Activated CD4-positive, alpha-beta T cell treated with anti-CD3 and anti-CD28 coated beads, Interleukin-2, amount 50 U/mL, for 4 hours (primary cell): ENCODE measurements around the gene SLC34A3.

Experiments
- DNase-seq, 2 experiments: peaks; one replicate each; pipeline ENCODE4 v3.0.0-alpha.2; 2020

The SLC34A3 gene

DNA sequence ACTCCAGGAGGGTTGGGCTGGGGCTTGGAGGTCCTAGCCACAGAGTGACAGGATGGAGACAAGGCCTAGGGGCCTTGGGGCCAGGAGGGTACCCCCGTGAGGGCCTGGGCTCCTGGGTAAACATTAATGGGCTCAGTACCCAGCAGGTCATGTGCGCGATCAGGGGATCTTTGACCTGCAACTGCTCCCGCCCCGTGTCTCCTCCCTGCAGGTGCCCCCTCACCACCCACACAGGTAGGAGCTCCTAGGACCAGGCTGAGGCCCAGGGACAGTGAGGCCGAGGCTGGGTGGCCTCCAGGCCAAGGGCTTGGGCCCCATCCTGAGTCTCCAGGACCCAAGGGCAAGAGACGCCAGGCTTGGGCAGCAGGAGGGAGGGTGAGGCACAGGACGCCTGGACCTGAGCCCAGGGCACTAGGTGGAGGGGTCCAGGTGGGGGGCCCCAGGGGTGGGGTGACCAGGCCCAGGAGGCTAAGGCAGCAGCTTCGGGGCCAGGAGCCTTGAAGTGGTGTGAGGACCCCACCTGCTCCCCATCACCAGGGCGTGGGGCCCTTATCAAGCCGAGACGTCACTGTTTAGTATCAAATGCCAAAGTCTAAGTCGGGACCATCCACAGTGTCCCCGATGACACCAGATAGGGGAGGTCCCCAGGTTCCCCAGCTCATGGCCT, at the start of gene SLC34A3:
Gene SLC34A3 (plus strand): TSS at position 197 of the 667 bp plus-strand sequence. CDS start 802 bp downstream, outside the sequence.
- no peak for DNase-seq

DNA sequence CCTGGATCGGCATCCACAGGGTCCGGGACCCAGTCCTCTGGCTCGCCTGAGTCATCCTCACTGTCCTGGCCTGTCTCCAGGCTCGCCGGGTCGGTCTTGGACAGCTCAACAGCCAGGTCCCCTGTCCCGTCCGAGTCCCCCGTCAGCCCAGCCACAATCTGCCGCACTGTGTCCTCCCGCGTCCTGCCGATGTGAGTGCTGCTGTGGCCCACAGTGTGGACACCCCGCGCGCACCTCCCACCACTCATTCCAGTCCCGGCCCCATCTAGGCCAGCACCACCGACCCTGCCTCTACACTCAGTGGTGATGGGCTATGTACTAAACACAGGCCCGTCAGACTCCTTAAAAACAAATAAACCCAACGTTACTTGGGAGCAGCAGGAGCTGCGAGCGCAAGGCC, 49.0 kb upstream of the SLC34A3 start:
- DNase-seq = no peak

GRCh38 chr9:137182836-137183235, 47.9 kb upstream of the SLC34A3 start:
- no peak for DNase-seq

DNA sequence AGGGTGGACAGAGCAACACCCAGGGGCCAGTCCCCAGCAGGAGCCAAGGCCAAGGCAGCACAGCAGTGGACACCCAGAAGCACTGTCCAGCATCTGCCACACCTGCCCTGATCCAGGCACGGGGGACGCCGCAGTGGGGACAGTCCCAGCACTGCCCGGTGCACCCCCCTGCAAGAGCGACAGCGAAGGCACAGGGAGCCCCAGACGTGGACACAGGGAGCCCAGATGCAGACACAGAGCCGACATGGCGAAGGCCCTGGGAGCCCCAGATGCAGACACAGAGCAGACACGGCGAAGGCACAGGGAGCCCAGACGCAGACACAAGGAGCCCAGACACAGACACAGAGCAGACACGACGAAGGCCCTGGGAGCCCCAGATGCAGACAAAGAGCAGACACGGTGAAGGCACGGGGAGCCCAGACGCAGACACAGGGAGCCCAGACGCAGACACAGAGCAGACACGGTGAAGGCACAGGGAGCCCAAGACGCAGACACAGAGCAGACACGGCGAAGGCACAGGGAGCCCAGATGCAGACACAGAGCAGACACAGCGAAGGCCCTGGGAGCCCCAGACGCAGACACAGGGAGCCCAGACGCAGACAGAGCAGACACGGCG, 46.6 kb upstream of the SLC34A3 start:
- no peak for DNase-seq

DNA sequence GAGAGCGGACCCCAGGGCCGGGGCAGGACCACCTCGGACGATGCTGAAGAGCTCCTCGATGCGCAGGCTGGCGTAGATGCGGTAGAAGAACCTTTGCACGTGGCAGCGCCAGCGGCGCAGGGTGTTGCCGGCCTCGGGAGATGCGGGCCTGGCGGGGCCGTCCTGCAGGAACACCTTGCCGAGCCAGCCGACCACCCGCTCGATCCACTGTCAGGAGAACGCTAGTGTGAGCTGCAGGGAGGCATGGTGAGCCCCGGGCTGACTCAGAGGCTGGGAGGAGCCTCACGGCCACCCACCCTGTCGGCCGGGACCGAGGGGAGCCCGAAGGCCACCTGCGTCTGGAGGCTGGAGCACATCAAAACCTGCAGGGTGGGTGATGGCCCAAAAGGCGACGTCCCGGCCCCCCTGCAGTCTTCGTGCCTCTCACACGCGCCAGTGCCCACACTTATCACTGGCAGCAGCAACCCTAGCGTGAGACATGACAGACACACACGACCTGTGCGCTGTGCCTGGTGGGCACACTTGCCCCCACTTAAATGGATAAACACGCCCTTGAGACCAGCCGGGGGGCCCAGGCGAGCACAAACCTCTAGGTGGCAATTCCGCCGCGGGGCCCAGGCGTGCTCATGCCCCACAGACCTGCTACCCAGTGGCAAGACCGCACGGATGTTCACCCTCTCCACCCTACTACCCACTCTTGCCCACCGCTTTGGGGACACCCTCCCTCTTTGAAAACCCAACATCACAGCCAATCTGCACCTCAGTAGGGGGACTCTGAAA, 45.6 kb upstream of the SLC34A3 start:
- DNase-seq = no peak

GRCh38 chr9:137185921-137186320, 44.8 kb upstream of the SLC34A3 start:
- no peak for DNase-seq

DNA sequence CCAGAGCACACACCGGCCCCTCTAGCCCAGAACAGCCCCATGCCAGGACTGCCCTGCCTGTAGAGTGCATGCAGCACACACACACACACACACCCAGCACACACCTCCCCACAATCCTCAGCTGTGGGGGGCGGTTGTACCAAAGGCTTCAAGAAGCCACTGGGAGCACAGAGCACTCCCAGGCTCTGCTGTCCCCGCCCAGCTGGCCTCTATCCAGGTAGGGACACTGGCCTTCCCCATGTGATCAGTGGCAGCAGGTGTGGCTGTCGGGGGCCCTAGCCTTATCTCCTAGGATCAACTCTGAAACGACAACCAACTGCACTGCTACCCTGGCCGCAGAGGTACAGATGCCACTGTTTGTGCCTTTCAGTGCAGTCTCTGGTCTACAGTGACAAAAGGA, 44.3 kb upstream of the SLC34A3 start:
- no peak for DNase-seq

GRCh38 chr9:137187386-137187785, 43.3 kb upstream of the SLC34A3 start:
- DNase-seq = no peak

GRCh38 chr9:137188086-137188489, 42.6 kb upstream of the SLC34A3 start:
- DNase-seq = no peak

DNA sequence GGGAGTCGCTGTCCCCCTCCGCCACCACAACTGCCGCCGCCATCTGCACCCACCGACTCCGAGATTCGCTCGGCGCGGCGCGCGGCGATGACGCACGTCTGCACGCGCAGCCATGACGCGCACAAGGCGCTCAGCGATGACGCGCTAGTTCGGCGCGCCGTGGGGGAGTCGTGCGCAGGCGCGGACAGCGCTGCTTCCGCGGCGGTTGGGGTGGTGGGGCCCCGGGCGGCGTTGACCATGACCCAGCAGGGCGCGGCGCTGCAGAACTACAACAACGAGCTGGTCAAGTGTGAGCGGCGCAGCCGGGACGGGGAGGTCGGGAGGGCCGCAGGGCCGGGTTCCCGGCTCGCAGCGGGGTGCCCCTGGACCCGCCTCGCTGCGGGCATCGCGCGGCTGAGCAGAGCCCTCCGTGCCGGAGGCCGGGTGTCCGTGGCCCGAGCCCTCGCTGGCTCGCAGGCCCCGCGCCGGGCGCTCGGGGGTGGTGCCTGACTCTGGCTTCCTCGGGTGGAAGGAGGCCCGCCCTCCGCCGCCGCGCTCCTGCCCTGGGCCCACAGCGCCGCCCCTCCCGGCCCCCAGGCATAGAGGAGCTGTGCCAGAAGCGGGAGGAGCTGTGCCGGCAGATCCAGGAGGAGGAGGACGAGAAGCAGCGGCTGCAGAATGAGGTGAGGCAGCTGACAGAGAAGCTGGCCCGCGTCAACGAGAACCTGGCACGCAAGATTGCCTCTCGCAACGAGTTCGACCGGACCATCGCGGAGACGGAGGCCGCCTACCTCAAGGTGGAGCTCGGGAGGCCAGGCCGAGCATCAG, 42.0 kb upstream of the SLC34A3 start, which contains the start of the genes ANAPC2 and SSNA1:
Gene ANAPC2 (minus strand): TSS at position 71 of the 807 bp plus-strand sequence. CDS start 28 bp downstream, at position 43.
Gene SSNA1 (plus strand): TSS at position 187 of the 807 bp plus-strand sequence. CDS start 51 bp downstream, at position 238.
- DNase-seq = peak; percentile 86 to 87

DNA sequence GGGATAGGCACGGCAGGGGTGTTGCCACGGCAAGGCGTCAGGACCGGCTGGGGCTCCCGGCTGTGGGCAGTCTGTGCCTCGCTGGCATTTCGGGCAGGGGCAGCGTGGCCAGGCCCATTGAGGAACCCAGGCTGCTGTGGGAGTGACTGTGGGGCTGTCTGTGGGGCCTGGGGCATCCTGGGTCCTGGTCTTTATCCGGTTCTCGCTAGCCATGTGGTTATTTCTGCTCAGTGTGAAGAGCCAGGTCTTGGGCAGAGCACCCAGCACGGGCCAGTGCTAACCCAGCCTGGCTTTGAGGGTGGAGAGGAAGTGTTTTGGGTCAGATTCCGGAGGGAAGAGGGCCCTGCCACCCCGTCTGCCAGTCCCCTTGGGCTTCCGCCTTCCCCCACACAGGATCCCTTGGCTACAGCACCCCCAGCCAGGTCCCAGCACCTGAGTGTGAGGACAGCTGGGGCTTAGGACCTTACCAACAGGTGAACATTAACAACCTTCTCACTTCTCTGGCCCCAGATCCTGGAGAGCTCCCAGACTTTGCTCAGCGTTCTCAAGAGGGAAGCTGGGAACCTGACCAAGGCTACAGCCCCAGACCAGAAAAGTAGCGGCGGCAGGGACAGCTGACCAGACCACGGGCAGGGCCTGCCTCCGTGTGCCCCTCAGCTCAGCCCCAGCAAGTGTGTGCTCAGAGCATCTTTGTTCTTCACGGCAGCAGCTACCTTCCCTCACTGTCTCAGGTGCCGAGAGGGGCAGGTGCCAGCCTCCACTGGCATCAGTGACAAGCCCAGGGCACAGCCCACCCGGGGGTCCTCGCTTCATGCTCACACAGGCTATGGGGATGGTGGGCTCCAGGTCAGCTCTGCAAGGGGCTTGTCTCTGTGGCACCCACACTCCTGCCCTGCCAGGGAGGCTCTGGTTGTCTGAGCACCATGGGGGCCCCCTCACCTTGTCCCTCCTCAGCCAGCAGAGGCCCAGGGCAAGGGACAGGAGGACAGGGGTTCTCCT, 41.1 kb upstream of the SLC34A3 start:
- DNase-seq = no peak

- DNase-seq = no peak
Measured at GRCh38 chr9:137190315-137190856, 40.3 kb upstream of the SLC34A3 start.

GRCh38 chr9:137191245-137191644, 39.5 kb upstream of the SLC34A3 start:
- no peak for DNase-seq

DNA sequence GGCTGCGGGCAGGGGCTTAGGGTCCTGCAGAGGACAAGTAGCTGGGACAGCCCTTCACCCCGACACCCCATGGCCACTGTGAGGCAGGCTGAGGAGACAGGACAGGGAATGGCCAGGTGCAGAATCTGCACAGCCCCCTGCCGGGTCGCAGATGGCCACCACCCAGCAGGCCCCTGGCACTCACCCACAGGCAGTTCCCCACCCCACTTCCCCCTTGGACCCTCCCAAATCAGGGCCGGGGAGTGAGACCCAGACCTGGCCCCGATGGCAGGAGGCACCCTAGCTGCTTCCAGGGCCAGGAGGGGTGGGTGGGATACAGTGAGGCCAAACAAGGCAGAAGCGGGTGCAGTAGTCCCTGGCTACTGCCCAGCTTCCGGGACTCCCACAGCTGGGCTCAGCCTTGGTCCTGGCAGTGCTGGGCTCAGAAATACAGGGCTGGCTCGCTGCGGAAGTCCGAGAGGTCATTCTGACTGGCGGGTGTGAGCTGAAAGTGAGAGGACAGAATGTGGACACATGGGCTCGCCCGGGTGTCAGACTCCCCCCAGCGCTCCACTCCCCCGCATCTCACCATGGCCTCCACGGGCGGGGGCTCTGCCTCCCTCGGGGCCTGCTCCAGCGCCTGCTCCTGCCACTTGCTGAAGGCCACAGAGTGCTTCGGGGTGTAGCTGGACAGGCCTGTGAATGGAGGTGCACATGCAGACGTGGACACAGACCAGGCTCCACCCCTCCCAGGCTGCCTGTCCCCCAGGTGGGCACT, 38.8 kb upstream of the SLC34A3 start:
- no peak for DNase-seq

DNA sequence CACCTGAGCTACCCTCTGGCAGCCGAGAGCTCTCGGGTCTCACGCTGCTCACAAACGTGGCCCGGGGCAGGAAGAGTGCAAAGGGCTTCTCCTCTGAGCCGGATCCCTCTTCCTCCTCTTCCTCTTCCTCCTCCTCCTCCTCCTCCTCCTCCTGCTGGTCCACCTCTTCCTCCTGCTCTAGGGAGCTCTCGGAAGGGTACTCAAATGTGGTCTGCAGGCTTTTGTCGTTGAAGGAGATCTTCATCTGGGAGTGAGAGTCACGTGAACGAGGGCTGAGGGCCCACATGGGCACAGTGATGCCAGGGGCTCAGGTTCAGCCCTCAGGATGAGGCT, 38.3 kb upstream of the SLC34A3 start:
- DNase-seq = no peak

DNA sequence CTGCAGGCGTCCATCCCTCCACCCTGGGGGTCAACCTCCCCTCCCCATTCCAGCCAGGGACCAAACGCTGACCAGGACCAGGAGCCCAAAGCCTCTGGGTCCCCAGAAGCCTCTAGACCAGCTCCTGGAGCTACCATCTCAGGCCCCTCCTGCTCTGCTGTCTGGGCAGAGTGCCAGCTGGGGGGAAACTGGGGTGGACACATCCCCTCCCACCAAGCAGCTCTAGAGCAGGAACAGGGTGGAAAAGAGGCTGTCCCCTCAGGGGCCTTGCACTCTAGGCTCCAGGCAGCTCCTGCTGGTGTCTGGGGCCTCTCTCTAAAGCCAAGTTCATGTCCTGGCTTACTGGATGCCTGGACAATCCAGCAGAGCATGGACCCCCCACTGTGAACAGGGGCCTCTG, 37.8 kb upstream of the SLC34A3 start:
- no peak for DNase-seq

DNA sequence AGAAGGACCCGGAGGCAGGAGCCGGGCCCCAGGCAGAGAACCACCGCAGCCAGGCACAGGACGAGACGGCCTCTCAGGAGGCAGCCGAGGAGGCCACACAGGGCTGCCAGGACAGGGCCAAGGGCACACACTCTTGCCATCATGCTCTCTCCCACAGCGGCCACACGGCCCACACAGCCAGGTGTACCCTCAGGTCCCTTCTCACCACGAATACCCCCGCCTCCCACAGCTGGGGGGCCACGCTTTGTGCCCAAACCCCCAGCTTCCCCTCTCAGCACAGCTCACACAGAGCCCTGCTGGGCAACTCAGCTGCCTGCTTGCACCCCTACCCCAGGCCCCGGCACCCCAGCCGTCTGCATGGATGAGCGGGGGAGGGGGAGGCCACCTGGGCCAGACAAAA, 36.9 kb upstream of the SLC34A3 start:
- no peak for DNase-seq

- no peak for DNase-seq
Measured at GRCh38 chr9:137194388-137194787, 36.3 kb upstream of the SLC34A3 start.

- DNase-seq = no peak
Measured at GRCh38 chr9:137194909-137195308, 35.8 kb upstream of the SLC34A3 start.

DNA sequence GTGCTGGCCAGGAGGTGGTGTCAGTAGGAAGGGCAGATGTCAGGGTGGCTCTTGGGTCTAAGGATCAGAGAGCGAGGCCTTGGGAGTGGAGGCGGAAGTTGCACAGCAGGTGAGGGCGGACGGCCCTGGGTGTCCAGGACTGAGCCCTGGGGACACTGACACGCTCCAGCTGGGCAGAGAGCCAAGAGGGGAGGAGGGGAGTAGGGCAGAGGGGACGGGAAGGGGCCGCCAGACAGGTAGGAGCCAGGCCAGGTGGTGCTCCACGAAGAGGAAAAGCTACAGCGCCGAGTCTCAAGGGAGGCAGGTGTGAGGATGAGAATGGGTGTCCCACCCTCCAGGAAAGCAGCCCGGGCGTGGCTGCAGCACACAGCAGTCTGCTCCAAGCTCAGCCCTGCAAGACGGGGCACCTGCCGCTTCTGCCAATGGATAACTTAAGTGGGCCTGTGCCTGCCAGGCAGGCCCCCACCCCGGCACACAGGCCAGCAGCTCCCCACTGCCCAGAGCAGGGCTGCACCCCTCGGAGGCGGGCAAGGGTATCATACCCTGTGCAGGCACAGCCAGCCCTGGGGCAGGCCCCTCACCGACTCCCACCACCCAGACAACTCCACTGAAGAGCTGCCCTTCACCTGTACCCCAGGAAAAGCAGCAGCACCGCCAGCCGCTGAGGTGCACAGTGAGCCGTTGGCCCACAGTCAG, 35.0 kb upstream of the SLC34A3 start:
- DNase-seq = no peak
